HEK293 (cell line): ENCODE results near the gene EFCAB5.

Experiments
- CTCF ChIP-seq: fragments of 450-650 bp; formaldehyde crosslinking; IDR thresholded peaks from 2 replicates; pipeline ENCODE4 v1.5.1; 2016; ENCODE audit warnings: missing biosample characterization, missing genetic modification characterization
- SP2 ChIP-seq: fragments of 450-650 bp; formaldehyde crosslinking; IDR thresholded peaks from 2 replicates; pipeline ENCODE4 v1.5.1; 2016; ENCODE audit warnings: missing biosample characterization, missing genetic modification characterization
- ZBTB21 ChIP-seq: fragments of 450-650 bp; formaldehyde crosslinking; IDR thresholded peaks from 2 replicates; pipeline ENCODE4 v1.5.1; 2017; ENCODE audit warnings: missing biosample characterization, missing genetic modification characterization
- ZEB2 ChIP-seq: fragments of 450-650 bp; formaldehyde crosslinking; IDR thresholded peaks from 2 replicates; pipeline ENCODE4 v1.5.1; 2016; ENCODE audit warnings: missing biosample characterization, missing genetic modification characterization
- ZNF121 ChIP-seq: fragments of 450-650 bp; formaldehyde crosslinking; IDR thresholded peaks from 2 replicates; pipeline ENCODE4 v1.5.1; 2016; ENCODE audit warnings: missing biosample characterization, missing genetic modification characterization
- ZNF16 ChIP-seq: fragments of 450-650 bp; formaldehyde crosslinking; IDR thresholded peaks from 2 replicates; pipeline ENCODE4 v1.5.1; 2016; ENCODE audit warnings: low read depth, missing biosample characterization, missing genetic modification characterization
- ZNF184 ChIP-seq: fragments of 450-650 bp; IDR thresholded peaks from 2 replicates; pipeline ENCODE4 v1.5.1; 2018; ENCODE audit warnings: missing biosample characterization, mild to moderate bottlenecking, missing genetic modification characterization
- ZNF518A ChIP-seq: fragments of 450-650 bp; formaldehyde crosslinking; conservative IDR thresholded peaks from 2 replicates; pipeline ENCODE4 v1.5.1; 2016; ENCODE audit warnings: low read depth, missing biosample characterization, missing genetic modification characterization
- ZNF768 ChIP-seq: fragments of 450-650 bp; formaldehyde crosslinking; IDR thresholded peaks from 2 replicates; pipeline ENCODE4 v1.5.1; 2018; ENCODE audit warnings: missing biosample characterization, mild to moderate bottlenecking, missing genetic modification characterization
- ZXDB ChIP-seq: fragments of 450-650 bp; formaldehyde crosslinking; IDR thresholded peaks from 2 replicates; pipeline ENCODE4 v1.5.1; 2016; ENCODE audit warnings: missing biosample characterization, missing genetic modification characterization

DNA sequence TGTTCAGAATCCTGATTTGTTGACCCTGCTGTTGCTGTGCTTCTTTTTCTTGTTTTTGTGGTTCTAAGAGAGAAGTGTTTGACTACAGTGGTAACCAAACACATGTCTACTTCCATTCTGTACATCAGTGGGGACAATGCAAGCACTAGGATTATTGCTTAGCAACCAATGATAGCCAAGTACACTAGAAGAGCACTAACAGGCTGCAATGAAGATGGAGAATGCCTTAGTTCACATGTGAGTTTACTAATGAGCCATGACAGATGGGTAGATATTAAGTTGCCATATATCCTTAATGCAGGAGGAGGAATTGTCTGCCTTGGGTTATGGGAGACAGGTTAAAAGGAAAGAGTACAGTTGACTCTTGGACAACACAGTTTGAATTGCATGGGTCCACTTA is 8.3 kb downstream of the EFCAB5 start:
- no peak for TF ChIP-seq ZNF16
- no peak for TF ChIP-seq ZNF768 (tag by site-specific recombination)
- TF ChIP-seq ZEB2 (tag by site-specific recombination), result no peak
- TF ChIP-seq ZNF518A, result no peak
- TF ChIP-seq ZNF121 (tag by site-specific recombination), result no peak
- TF ChIP-seq ZNF184 (tag by site-specific recombination), result no peak
- TF ChIP-seq CTCF (tag by site-specific recombination), result no peak
- TF ChIP-seq ZXDB (tag by site-specific recombination), result no peak
- no peak for TF ChIP-seq ZBTB21 (tag by site-specific recombination)
- no peak for TF ChIP-seq SP2 (tag by site-specific recombination)
